Activated T-helper 1 cell treated with anti-CD3 and anti-CD28 coated beads, Interleukin-12 subunit alpha, Interleukin-12 subunit beta, Interleukin-2, Interleukin-4 antibody, amounts not matched to agents 30 ng/mL and 10 ng/mL and 1 ng/mL, durations not matched to agents 14 hours and 24 hours and 36 hours (primary cell): ENCODE results near the gene FAM163A. TPM values are rescaled to one million over a fixed set of nuclear protein-coding genes. Genes with fewer than 3 reads are reported as not detected.

Source experiments
- DNase-seq: peaks from one replicate; pipeline ENCODE4 v3.0.0; 2021; ENCODE audit warnings: low spot score
- H3K27ac Mint-ChIP-seq: one replicate; pipeline ENCODE4 v1.8.0; 2021; ENCODE audit warnings: mild to moderate bottlenecking, mixed read lengths
- H3K27me3 Mint-ChIP-seq: one replicate; pipeline ENCODE4 v1.8.0; 2022; ENCODE audit warnings: mild to moderate bottlenecking, moderate library complexity, mixed read lengths; ENCODE audit not compliant: insufficient read depth
- H3K36me3 Mint-ChIP-seq: one replicate; pipeline ENCODE4 v1.8.0; 2021; ENCODE audit warnings: low read depth, mixed read lengths
- H3K4me1 Mint-ChIP-seq: one replicate; pipeline ENCODE4 v1.8.0; 2021; ENCODE audit warnings: low read depth, mixed read lengths
- H3K4me3 Mint-ChIP-seq: one replicate; pipeline ENCODE4 v1.8.0; 2021; ENCODE audit warnings: mild to moderate bottlenecking, moderate library complexity, mixed read lengths
- H3K9me3 Mint-ChIP-seq: one replicate; pipeline ENCODE4 v1.8.0; 2021; ENCODE audit warnings: mixed read lengths
- intact Hi-C: fragments of 100-400 bp; cut with micrococcal nuclease; formaldehyde crosslinking; loops from one replicate; pipeline ENCODE4 v1.15.1; 2024
- total RNA-seq: library from RNA; stranded (reverse); gene quantifications from 2 replicates; pipeline ENCODE4 v1.2.3, GENCODE V29; 2022

Gene FAM163A
- total RNA-seq, 1 donor from 2014 or later = not detected

DNA sequence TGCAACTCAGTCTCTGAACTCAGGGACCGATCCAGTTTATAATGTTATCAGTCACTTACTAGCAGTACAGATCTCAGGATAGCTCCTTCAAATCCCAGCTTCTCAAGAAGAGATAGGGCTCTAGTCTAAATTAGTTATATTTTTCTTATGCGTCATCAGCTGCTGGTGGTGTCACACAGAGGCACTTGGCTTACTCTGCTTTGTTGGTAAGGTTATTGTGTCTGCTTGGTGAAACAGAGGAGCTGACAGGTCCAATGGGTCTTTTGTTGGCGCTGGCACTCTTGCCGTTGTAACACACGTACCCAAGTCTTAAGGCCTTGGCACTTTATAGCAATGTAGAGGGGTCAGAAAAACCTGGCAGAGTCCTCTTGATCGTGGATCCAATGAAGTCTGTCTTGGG lies 122.3 kb downstream of the FAM163A start:
- peaks cover 9% of the 10 kb centered on the region for H3K4me1 Mint-ChIP-seq
- intact Hi-C loops = loop anchor here (5.0 kb wide), 1 partner anchor 617 kb away; no protein-coding TSS in a partner anchor
- no peak overlapping the region for H3K4me3 Mint-ChIP-seq
- H3K27ac Mint-ChIP-seq = no peak overlapping the region
- H3K9me3 Mint-ChIP-seq = no peaks in the 10 kb centered on the region
- H3K27me3 Mint-ChIP-seq = no peaks in the 10 kb centered on the region
- peaks cover 34% of the 10 kb centered on the region for H3K36me3 Mint-ChIP-seq
- no peak for DNase-seq

Other genes starting within 250 kb of the FAM163A start
- not detected in 2 replicates for gene NPHS2, start 167.3 kb upstream of the FAM163A start, total RNA-seq
- not detected in 2 replicates for gene TDRD5, start 151.5 kb upstream of the FAM163A start, total RNA-seq
- gene TOR1AIP2, start 134.5 kb downstream of the FAM163A start, total RNA-seq = 61.0 and 62.6 TPM in 2 replicates
- 76.1 and 80.5 TPM in 2 replicates for gene TOR1AIP1, start 139.0 kb downstream of the FAM163A start, total RNA-seq
- 44.6 and 51.6 TPM in 2 replicates for gene CEP350, start 211.5 kb downstream of the FAM163A start, total RNA-seq